ENCODE data around the gene PLEKHM2.
"Not testable (repeated sequence)": the region's sequence is repeated elsewhere in the genome, so short reads cannot be mapped to it uniquely, and the experiment has no call there.

Gene PLEKHM2

GRCh38 chr1:15684042-15684461, at the start of gene PLEKHM2:
TSS of gene PLEKHM2 (plus strand) at chr1:15684320. CDS start at chr1:15684559, 239 bp downstream.
- DNase-seq, result peak in 15 of 58 donors; percentile 7 to 34 (median 23)

- no peak for DNase-seq
Measured at GRCh38 chr1:15636436-15636835, 47.7 kb upstream of the PLEKHM2 start.

GRCh38 chr1:15637826-15638225, 46.3 kb upstream of the PLEKHM2 start:
- DNase-seq, result no peak

- no peak for DNase-seq
Measured at GRCh38 chr1:15639262-15639661, 44.9 kb upstream of the PLEKHM2 start.

- DNase-seq, result no peak
Measured at GRCh38 chr1:15639931-15640330, 44.2 kb upstream of the PLEKHM2 start.

GRCh38 chr1:15640667-15641066, 43.5 kb upstream of the PLEKHM2 start:
- DNase-seq, result no peak

- no peak for DNase-seq
Measured at GRCh38 chr1:15649937-15650336, 34.2 kb upstream of the PLEKHM2 start.

GRCh38 chr1:15650433-15650832, 33.7 kb upstream of the PLEKHM2 start:
- DNase-seq, result no peak

- not testable (repeated sequence) for DNase-seq
Measured at GRCh38 chr1:15652130-15652529, 32.0 kb upstream of the PLEKHM2 start.

- no peak for DNase-seq
Measured at GRCh38 chr1:15654091-15654690, 29.9 kb upstream of the PLEKHM2 start.

GRCh38 chr1:15656464-15656863, 27.7 kb upstream of the PLEKHM2 start:
- DNase-seq, result no peak

- DNase-seq, result no peak
Measured at GRCh38 chr1:15657021-15657420, 27.1 kb upstream of the PLEKHM2 start.

- no peak for DNase-seq
Measured at GRCh38 chr1:15660151-15660550, 24.0 kb upstream of the PLEKHM2 start.

- DNase-seq, result no peak
Measured at GRCh38 chr1:15662477-15662876, 21.6 kb upstream of the PLEKHM2 start.

GRCh38 chr1:15663925-15664324, 20.2 kb upstream of the PLEKHM2 start:
- DNase-seq, result no peak

- DNase-seq, result peak in 33 of 58 donors; percentile 2 to 81 (median 34)
Measured at GRCh38 chr1:15667362-15667761, 16.8 kb upstream of the PLEKHM2 start.

GRCh38 chr1:15668089-15668754, 15.9 kb upstream of the PLEKHM2 start:
- no peak for DNase-seq

GRCh38 chr1:15669074-15669473, 15.0 kb upstream of the PLEKHM2 start:
- no peak for DNase-seq

- DNase-seq, result no peak
Measured at GRCh38 chr1:15669864-15670263, 14.3 kb upstream of the PLEKHM2 start.

- no peak for DNase-seq
Measured at GRCh38 chr1:15671430-15671829, 12.7 kb upstream of the PLEKHM2 start.

GRCh38 chr1:15674386-15675159, 9.5 kb upstream of the PLEKHM2 start:
- no peak for DNase-seq

GRCh38 chr1:15676010-15676409, 8.1 kb upstream of the PLEKHM2 start:
- DNase-seq, result no peak
